Naive B cell (primary cell): ENCODE measurements around the gene FNDC1. TPM values are rescaled to one million over a fixed set of nuclear protein-coding genes. Genes with fewer than 3 reads are reported as not detected.
A peak's percentile ranks its signal among the peaks of the same experiment; 100 is the strongest.
"Not testable (repeated sequence)": the region's sequence is repeated elsewhere in the genome, so short reads cannot be mapped to it uniquely, and the experiment has no call there.

ENCODE experiments used
- ATAC-seq, 2 donors: fragments of 150-1000 bp; cut with Tn5 transposase; 2 replicates each; pipeline ENCODE4 v1.10.0; 2021; ENCODE audit warnings: low read depth in 2 of 2, mild to moderate bottlenecking in 2 of 2, moderate library complexity in 2 of 2
- DNase-seq: peaks from one replicate; pipeline ENCODE4 v3.0.0; 2022
- H3K27ac Mint-ChIP-seq, 6 donors: one replicate each; pipeline ENCODE4 v1.8.0; 2020 to 2022; ENCODE audit warnings: mild to moderate bottlenecking in 6 of 6, mixed read lengths in 6 of 6, moderate library complexity in 5 of 6, inconsistent platforms in 2 of 6
- H3K27me3 Mint-ChIP-seq, 3 donors: one replicate each; pipeline ENCODE4 v1.8.0; 2021 to 2022; ENCODE audit warnings: mixed read lengths in 3 of 3, mild to moderate bottlenecking in 1 of 3
- H3K36me3 Mint-ChIP-seq, 2 donors: one replicate each; pipeline ENCODE4 v1.8.0; 2020 to 2022; ENCODE audit warnings: mixed read lengths in 2 of 2, inconsistent platforms in 1 of 2, mild to moderate bottlenecking in 1 of 2
- H3K4me1 Mint-ChIP-seq, 3 donors: one replicate each; pipeline ENCODE4 v1.8.0; 2020 to 2022; ENCODE audit warnings: mixed read lengths in 3 of 3, inconsistent platforms in 1 of 3, mild to moderate bottlenecking in 1 of 3, moderate library complexity in 1 of 3
- H3K4me3 Mint-ChIP-seq, 8 donors: one replicate each; pipeline ENCODE4 v1.8.0; 2020 to 2022; ENCODE audit warnings: mild to moderate bottlenecking in 8 of 8, mixed read lengths in 8 of 8, moderate library complexity in 8 of 8, inconsistent platforms in 2 of 8
- H3K9me3 Mint-ChIP-seq, 7 donors: one replicate each; pipeline ENCODE4 v1.8.0; 2020 to 2022; ENCODE audit warnings: mixed read lengths in 7 of 7, mild to moderate bottlenecking in 5 of 7, inconsistent platforms in 2 of 7, moderate library complexity in 1 of 7
- polyA plus RNA-seq, 6 donors: library from polyadenylated mRNA; unstranded; fragments of 300-500 nt; fragmentation: Illumina TruSeq; gene quantifications; one replicate each; pipeline ENCODE4 v1.2.3, GENCODE V29; 2021; ENCODE audit warnings: low read depth in 6 of 6

The FNDC1 gene
- polyA plus RNA-seq, 6 donors from 2014 or later, result not detected

- H3K36me3 Mint-ChIP-seq, DNase-seq, H3K4me1 Mint-ChIP-seq, ATAC-seq, H3K27ac Mint-ChIP-seq, H3K4me3 Mint-ChIP-seq: not testable (repeated sequence)
- Mint-ChIP-seq H3K27me3 (peaks cover 18 to 40% (median 29%) of the 10 kb centered on the region in 3 donors), H3K9me3 (peaks cover 0 to 26% (median 20%) of the 10 kb centered on the region in 7 donors)
Measured at GRCh38 chr6:159284661-159285060, 115.5 kb downstream of the FNDC1 start.

GRCh38 chr6:159298840-159299239 lies 129.6 kb downstream of the FNDC1 start:
- Mint-ChIP-seq H3K4me1 (no peaks in the 10 kb centered on the region), H3K9me3 (peaks cover 0 to 11% (median 4%) of the 10 kb centered on the region in 7 donors), H3K27me3 (peaks cover 23 to 50% (median 49%) of the 10 kb centered on the region in 3 donors), H3K4me3 (no peak overlapping the region), H3K36me3 (peaks cover 5 to 8% of the 10 kb centered on the region in 2 donors), H3K27ac (no peak overlapping the region)
- no peak for DNase-seq
- no peak for ATAC-seq

GRCh38 chr6:159299566-159299965 lies 130.4 kb downstream of the FNDC1 start:
- H3K27me3 Mint-ChIP-seq, result peaks cover 23 to 56% (median 56%) of the 10 kb centered on the region in 3 donors
- no peak for ATAC-seq
- no peak overlapping the region for H3K27ac Mint-ChIP-seq
- H3K36me3 Mint-ChIP-seq, result peaks cover 5 to 8% of the 10 kb centered on the region in 2 donors
- DNase-seq, result no peak
- H3K4me3 Mint-ChIP-seq, result no peak overlapping the region
- peaks cover 0 to 10% (median 4%) of the 10 kb centered on the region in 7 donors for H3K9me3 Mint-ChIP-seq
- H3K4me1 Mint-ChIP-seq, result no peaks in the 10 kb centered on the region

- no peak for ATAC-seq
- peaks cover 0 to 9% (median 4%) of the 10 kb centered on the region in 7 donors for H3K9me3 Mint-ChIP-seq
- no peak overlapping the region for H3K4me3 Mint-ChIP-seq
- H3K27ac Mint-ChIP-seq, result no peak overlapping the region
- no peaks in the 10 kb centered on the region for H3K4me1 Mint-ChIP-seq
- peaks cover 5 to 8% of the 10 kb centered on the region in 2 donors for H3K36me3 Mint-ChIP-seq
- no peak for DNase-seq
- peaks cover 13 to 55% (median 55%) of the 10 kb centered on the region in 3 donors for H3K27me3 Mint-ChIP-seq
Measured at GRCh38 chr6:159301277-159301676, 132.1 kb downstream of the FNDC1 start.

DNA sequence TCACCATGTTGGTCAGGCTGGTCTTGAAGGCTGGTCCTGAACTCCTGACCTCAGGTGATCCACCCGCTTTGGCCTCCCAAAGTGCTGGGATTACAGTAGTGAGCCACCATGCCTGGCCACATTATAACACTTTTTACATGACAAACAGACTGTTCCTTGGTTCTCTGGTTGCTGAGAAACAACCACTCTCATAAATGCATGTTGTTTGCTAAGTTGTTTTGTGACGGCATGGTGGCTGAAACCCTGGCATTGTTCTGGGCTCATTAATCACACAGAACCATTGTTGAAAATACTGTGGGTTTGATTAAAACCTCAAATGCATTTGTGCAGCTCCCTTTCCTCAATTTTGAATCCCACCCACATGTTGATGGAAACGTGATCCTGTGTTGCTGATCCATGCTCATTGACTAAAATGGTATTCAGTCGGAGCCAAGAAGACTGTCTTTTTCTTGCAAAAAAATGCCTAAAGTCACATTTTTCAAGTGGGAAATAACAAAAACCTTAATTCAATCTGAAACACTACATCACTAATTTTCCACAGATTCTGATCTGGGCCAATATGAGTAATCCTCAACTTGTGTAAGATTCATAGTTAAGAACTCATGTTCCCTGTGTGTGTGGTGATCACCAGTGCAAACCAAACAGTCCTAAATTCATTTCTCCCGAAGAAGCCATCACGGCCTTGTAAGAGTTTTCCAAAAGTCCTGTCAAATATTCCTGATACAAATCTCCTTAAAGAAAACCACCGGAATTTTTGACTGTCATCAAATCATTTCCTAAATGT lies 132.8 kb downstream of the FNDC1 start:
- H3K9me3 Mint-ChIP-seq, result peaks cover 0 to 9% (median 4%) of the 10 kb centered on the region in 7 donors

GRCh38 chr6:159302594-159302992 lies 133.4 kb downstream of the FNDC1 start:
- no peak for DNase-seq
- Mint-ChIP-seq H3K4me1 (no peaks in the 10 kb centered on the region), H3K9me3 (peaks cover 0 to 8% (median 4%) of the 10 kb centered on the region in 7 donors), H3K4me3 (no peak overlapping the region), H3K27ac (no peak overlapping the region), H3K27me3 (peaks cover 18 to 53% (median 51%) of the 10 kb centered on the region in 3 donors), H3K36me3 (peaks cover 3 to 5% of the 10 kb centered on the region in 2 donors)
- ATAC-seq, result no peak

More for the DNA sequence above, 132.8 kb downstream of the FNDC1 start:
- ATAC-seq, result no peak
- no peak overlapping the region for H3K4me3 Mint-ChIP-seq
- peaks cover 19 to 55% (median 55%) of the 10 kb centered on the region in 3 donors for H3K27me3 Mint-ChIP-seq
- H3K27ac Mint-ChIP-seq, result no peak overlapping the region
- H3K4me1 Mint-ChIP-seq, result no peaks in the 10 kb centered on the region
- peaks cover 5 to 8% of the 10 kb centered on the region in 2 donors for H3K36me3 Mint-ChIP-seq
- DNase-seq, result no peak

DNA sequence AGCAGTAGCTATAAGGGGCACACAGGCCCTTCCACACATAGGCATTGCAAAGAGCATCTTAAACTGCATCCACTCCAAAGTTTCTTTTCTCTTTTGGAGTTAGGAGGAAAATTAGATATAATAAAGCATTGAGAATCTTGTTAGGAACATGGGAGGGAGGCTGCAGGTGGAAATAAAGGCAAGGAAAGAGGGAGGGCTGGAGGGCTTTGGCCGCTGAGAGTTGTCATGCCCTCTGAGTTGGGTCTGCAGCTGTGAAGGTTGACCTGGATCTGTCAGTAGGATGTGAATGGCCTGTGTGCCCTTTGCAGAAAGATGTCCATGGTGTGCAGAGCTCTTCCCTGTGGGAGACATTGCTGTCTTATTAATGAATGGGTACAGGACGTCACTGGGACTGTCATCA lies 134.0 kb downstream of the FNDC1 start:
- H3K4me3 Mint-ChIP-seq, result no peak overlapping the region
- DNase-seq, result no peak
- H3K9me3 Mint-ChIP-seq, result peaks cover 0 to 5% (median 2%) of the 10 kb centered on the region in 7 donors

GRCh38 chr6:159303784-159304183 lies 134.6 kb downstream of the FNDC1 start:
- H3K9me3 Mint-ChIP-seq, result peaks cover 0 to 4% (median 1%) of the 10 kb centered on the region in 7 donors

More for the DNA sequence above, 134.0 kb downstream of the FNDC1 start:
- Mint-ChIP-seq H3K4me1 (no peaks in the 10 kb centered on the region), H3K27me3 (peaks cover 12 to 49% (median 46%) of the 10 kb centered on the region in 3 donors), H3K36me3 (no peaks in the 10 kb centered on the region), H3K27ac (no peak overlapping the region)
- ATAC-seq, result no peak

DNA sequence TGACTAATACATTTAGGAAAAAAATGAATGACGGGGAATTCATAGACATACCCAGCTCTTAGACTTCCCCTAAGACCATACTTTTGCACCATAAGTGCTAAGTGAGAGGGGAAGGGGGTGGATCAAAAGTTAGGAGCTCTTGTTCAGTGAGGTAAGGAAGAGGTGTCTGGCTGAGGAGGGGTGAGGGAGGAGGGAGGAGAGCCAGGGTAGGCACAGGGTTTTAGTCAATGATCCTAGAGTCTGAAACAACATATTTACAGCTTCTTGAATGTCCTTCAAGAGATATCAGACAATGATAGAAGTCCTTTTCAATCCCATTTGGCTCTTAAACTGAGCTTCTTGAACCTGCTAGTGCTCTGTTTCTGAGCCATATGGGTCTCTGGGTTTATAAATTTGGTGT lies 135.4 kb downstream of the FNDC1 start:
- no peak overlapping the region for H3K27ac Mint-ChIP-seq
- no peaks in the 10 kb centered on the region for H3K4me1 Mint-ChIP-seq
- no peaks in the 10 kb centered on the region for H3K36me3 Mint-ChIP-seq
- H3K27me3 Mint-ChIP-seq, result peaks cover 9 to 37% (median 32%) of the 10 kb centered on the region in 3 donors
- no peak overlapping the region for H3K4me3 Mint-ChIP-seq
- DNase-seq (no peak), ATAC-seq (no peak)
- peaks cover 0 to 2% (median 0%) of the 10 kb centered on the region in 7 donors for H3K9me3 Mint-ChIP-seq

More at GRCh38 chr6:159303784-159304183, 134.6 kb downstream of the FNDC1 start:
- no peak for ATAC-seq
- DNase-seq, result no peak
- no peaks in the 10 kb centered on the region for H3K36me3 Mint-ChIP-seq
- H3K27ac Mint-ChIP-seq, result no peak overlapping the region
- no peaks in the 10 kb centered on the region for H3K4me1 Mint-ChIP-seq
- H3K27me3 Mint-ChIP-seq, result peaks cover 9 to 46% (median 41%) of the 10 kb centered on the region in 3 donors
- no peak overlapping the region for H3K4me3 Mint-ChIP-seq

- no peak overlapping the region for H3K4me3 Mint-ChIP-seq
- peaks cover 12 to 36% (median 31%) of the 10 kb centered on the region in 3 donors for H3K27me3 Mint-ChIP-seq
- no peak for ATAC-seq
- no peak overlapping the region for H3K27ac Mint-ChIP-seq
- H3K9me3 Mint-ChIP-seq, result peaks cover 0 to 2% (median 0%) of the 10 kb centered on the region in 7 donors
- no peaks in the 10 kb centered on the region for H3K4me1 Mint-ChIP-seq
- no peak for DNase-seq
- no peaks in the 10 kb centered on the region for H3K36me3 Mint-ChIP-seq
Measured at GRCh38 chr6:159305159-159305558, 136.0 kb downstream of the FNDC1 start.

- no peak overlapping the region for H3K27ac Mint-ChIP-seq
- H3K36me3 Mint-ChIP-seq, result no peaks in the 10 kb centered on the region
- peak overlapping the region in 1 of 8 donors; percentile 47 for H3K4me3 Mint-ChIP-seq
- peaks cover 0 to 2% (median 0%) of the 10 kb centered on the region in 7 donors for H3K9me3 Mint-ChIP-seq
- peaks cover 17 to 36% (median 29%) of the 10 kb centered on the region in 3 donors for H3K27me3 Mint-ChIP-seq
- no peak for DNase-seq
- ATAC-seq, result no peak
- H3K4me1 Mint-ChIP-seq, result no peaks in the 10 kb centered on the region
Measured at GRCh38 chr6:159305804-159306537, 136.8 kb downstream of the FNDC1 start.

GRCh38 chr6:159307246-159307790 lies 138.1 kb downstream of the FNDC1 start:
- Mint-ChIP-seq H3K9me3 (peaks cover 0 to 2% (median 0%) of the 10 kb centered on the region in 7 donors), H3K4me1 (no peaks in the 10 kb centered on the region), H3K27me3 (peaks cover 20 to 30% (median 24%) of the 10 kb centered on the region in 3 donors), H3K4me3 (no peak overlapping the region), H3K36me3 (no peaks in the 10 kb centered on the region), H3K27ac (no peak overlapping the region)
- DNase-seq (no peak), ATAC-seq (no peak)

DNA sequence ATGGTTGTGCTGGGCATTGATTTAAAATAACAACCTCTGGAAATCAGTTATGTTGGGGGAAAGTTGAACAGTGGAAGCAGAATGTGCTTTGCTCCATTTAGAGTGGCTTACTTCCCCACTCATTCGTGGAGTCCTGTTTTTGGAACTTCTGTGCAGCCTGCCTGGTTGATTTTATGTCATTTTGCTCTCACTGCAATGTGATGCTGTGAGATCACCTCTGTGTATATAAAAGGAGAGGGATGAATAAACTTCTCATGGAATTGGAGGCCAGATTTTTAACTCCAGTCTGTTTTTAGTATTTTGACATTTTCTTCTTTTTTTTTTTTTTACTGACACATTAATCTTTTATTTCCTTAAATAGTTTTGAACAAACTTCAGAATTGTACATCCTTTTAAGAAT lies 139.0 kb downstream of the FNDC1 start:
- no peaks in the 10 kb centered on the region for H3K36me3 Mint-ChIP-seq
- no peak overlapping the region for H3K27ac Mint-ChIP-seq
- H3K4me1 Mint-ChIP-seq, result no peaks in the 10 kb centered on the region
- H3K9me3 Mint-ChIP-seq, result peaks cover 0 to 2% (median 0%) of the 10 kb centered on the region in 7 donors
- no peak overlapping the region for H3K4me3 Mint-ChIP-seq
- peaks cover 18 to 29% (median 20%) of the 10 kb centered on the region in 3 donors for H3K27me3 Mint-ChIP-seq
- DNase-seq (no peak), ATAC-seq (no peak)
